Stimulated activated CD4-positive, alpha-beta T cell treated with anti-CD3 and anti-CD28 coated beads, Interleukin-15, amount 100 ng/mL, for 24 hours (primary cell): ENCODE measurements around the gene ABHD12.
"Not testable (repeated sequence)": the region's sequence is repeated elsewhere in the genome, so short reads cannot be mapped to it uniquely, and the experiment has no call there.

Experiments used
- DNase-seq: peaks from one replicate; pipeline ENCODE4 v3.0.0-alpha.2; 2020

Gene ABHD12

DNA sequence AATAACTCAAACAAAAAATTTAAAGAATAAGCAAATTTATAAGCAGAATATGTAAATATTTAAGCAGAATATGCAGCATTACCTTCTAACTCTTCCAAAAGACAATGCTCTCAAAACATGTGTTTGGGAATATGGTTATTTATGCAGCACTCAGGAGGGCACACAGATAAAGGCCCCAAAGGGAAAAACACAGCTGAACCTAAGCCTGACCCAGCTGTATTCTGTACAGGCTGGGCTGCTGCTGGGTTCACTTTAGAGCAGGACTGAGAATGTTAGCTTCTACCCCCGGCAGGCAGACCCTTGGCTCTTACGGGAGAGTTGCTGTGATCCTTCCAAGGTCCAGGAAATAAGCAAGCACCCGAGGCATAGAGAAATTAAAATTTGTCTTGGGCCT is 37.3 kb downstream of the ABHD12 start:
- no peak for DNase-seq

DNA sequence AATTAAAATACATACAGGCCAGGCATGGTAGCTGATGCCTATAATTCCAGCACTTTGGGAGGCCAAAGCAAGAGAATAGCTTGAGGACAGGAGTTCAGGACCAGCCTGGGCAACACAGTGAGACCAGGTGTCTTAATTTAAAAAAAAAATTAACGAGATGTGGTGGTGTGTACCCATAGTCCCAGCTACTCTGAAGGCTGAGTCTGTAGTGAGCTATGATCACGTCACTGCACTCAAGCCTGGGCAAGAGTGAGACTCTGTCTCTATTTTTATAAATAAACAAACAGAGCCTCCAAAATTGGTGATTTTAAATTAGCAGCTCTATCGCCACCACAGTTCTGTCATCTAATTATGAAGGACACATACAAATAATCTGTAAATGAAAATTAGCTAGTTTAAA is 37.9 kb downstream of the ABHD12 start:
- no peak for DNase-seq

DNA sequence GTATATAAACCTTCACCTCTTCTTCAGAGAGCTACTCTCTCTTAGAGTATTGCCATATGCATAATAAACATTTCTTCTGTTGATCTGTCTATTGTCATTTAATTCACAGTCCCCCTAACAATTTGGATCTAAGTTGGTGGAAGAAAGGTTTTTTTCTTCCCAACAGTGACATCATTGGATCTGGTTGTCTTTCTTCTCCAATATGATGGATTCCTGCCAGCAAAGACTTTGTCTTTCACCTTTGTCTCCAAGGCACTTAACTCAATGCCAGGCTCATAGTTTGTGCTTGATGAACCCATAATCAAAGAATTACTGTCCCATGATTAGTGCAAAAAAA is 39.6 kb downstream of the ABHD12 start:
- no peak for DNase-seq

DNA sequence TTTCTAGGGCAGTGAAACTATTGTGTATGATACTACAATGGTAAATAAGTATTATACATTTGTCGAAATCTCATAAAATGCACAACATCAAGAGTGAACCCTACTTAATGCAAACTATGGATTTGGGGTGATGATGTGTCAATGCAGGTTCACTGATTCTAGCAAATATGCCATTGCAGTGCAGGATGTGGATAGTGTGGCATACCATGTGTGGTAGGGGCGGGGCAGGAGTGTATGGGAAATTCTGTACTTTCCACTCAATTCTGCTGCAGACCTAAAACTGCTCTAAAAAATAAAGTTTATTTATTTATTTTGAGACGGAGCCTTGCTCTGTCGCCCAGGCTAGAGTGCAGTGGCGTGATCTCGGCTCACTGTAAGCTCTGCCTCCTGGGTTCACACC is 44.3 kb downstream of the ABHD12 start:
- DNase-seq: no peak

DNA sequence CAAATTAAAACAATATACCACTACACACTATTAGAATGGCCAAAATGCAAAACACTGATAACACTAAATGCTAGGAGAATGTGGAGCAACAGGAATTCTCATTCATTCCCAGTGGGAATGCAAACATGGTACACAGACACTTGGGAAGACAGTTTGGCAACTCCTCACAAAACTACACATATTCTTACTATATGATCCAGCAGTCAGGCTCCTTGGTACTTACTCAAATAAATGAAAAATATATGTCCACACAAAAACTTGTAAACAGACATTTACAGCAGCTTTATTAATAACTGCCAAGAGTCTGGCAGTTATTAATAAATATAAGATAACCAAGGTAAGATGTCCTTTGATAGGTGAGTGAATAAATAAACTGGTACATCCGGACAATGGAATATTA is 44.9 kb downstream of the ABHD12 start:
- no peak for DNase-seq

DNA sequence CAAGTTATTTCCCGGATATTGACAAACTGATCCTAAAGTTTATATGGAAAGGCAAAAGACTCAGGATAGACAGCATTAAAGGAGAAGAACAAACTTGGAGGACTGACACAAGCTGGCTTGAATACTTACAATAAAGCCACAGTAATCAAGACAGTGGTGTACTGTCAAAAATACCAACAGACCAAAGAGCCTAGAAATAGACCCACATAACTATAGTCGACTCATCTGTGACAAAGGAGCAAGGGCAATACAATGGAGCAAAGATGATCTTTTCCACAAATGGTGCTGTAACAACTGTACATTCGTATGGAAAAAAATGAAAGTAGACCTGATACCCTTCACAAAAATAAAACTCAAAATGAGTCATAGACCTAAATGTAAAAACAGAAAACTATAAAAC is 46.0 kb downstream of the ABHD12 start:
- DNase-seq: no peak

DNA sequence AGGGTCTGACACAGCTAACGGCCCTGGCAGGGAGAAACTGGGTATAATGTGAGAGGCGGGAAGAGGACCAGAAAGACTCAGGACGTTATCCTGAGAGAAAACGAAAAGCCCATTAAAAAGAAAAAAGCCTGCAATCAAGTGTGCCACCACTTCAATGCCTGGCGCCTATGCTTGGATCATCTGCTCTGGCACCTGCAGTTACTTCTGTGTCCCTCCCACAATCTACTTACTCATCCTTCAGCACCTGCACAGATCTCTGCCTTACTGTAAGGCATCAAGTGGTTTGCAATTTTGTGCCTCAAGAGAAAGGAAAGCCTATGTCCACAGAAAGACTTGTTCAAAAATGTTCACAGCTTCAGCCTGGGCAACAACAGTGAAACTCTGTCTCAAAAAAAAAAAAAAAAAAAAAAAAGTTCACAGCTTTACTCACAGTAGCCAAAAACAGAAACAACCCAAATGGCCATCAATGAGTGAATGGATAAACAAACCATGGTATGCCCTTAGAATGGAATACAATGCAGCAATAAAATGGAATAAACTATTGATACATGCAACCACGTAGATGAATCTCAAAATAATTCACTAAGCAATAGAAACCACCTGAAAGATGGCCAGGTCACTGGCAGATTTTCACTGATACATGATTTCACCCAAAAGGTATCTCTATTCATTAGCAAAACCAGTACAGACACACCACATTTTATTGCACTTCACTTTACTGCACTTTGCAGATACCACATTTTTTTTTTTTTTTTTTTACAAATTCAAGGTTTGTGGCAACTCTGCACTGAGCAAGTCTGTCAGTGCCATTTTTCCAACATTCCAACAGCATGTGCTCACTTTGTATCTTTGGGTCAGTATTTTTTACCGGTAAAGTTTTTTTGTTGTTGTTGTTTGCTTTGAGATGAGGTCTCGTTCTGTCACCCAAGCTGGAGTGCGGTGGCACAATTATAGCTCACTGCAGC is 48.6 kb downstream of the ABHD12 start:
- DNase-seq: no peak

DNA sequence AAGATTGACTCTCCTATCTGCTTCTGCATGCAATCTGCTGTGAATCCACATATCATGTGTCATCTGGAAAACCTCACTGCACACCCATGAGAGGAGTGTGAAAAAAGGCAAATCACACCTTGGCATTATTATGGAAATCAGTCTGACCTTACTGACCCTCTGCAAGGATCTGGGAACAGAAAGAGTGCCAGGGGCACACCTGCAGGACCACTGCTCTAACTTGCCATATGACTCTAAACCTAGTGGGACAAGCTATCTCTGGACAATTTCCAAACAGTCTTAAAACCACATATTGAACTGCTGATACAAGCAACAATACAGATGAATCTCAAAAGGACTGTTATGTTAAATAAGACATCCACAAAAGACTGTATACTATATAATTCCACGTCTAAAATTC is 50.3 kb downstream of the ABHD12 start:
- no peak for DNase-seq

DNA sequence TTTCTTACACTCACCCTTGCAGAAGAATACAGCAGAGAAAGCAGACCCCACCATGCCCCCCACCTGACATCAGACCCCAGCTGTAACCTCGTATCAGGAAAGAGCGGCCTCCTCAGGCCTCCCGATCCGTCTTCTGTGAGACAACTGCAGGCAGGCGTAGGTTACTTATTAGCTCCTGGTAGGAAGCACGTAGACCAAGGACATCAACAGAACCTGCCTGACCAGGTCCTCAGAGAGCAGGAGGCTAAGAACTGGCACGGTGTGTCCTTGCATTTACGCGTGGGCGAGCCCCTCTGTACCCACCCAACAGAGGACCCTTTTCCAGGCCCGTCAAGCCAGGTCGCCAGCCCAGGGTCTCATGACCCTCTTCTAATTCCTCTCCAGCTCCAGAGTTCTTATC is 51.0 kb downstream of the ABHD12 start:
- DNase-seq: no peak

DNA sequence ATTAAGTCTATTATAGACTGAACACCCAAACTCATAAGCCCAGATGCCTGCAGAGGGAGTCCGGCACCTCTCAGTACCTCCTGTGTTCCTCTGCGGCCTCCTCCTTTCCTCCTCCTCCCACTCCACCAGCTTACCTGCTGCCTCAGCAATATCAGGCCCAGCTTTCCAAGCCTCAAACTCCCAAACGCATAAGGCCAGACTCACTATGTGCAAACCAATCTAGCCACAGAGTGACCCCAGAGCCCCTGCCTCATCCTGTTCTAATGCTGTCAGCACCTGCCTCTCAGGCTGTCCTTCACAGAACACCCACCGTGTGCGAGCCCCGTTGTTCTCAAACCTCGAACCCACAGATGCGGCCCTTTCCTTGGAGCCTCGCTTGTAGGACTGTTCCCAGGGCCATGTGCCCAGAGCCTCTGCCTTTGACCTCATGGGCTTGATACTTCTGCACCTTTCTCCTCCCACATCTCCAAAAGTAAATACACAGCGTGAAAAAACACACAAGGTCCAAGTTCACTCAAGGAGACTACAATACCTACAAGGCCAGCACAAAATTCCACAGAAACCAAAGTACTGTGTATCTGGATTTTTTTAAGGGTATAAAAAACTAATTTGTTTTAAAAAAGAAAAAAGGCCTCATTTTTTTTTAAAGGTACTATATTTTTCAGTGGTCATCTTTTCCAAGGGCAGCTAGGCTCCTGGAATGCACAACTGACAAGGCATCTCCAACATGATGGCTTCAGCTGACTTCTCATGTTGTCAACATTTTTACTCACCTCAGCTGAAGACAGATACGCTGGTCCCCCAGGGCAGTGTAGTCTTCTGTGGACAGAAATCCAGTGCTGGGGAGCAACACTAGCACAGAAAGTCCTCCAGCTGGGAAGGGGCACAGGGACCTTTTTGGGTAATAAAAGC is 52.3 kb downstream of the ABHD12 start:
- no peak for DNase-seq

DNA sequence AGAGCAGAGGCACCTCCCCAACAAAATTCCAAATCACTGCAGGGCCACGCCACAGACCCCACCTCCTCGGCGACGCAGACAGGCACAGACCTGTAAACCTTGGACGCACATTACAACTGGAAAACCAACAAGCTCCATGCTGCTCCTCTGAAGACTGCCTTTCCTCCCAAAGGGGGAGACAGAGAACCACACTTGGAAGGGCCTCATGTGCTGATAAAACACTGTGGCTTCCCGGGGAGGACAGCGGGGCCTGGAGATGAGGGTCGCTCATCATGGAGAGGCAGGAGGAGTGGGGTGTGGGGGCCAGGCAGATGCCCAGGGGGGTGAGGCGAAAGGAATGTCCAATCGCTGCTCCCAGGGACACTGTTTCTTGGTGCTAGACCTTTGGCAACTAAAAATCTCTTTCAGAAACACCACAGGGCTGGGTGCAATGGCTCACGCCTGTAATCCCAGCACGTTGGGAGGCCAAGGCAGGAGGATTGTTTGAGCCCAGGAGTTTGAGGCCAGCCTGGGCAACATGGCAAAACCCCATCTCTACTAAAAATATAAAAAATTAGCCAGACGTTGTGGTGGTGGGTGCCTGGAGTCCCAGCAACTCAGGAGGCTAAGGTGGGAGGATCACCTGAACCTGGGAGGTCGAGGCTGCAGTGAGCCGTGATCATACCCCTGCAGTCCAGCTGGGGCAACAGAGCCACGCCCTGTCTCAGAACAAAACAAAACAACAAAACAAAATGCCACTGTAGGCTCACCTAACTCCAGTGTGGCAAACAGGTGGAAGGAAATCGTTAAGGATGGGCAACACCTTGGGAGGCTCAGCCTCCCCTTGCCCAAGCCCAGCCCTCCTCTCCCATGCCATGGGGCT is 53.8 kb downstream of the ABHD12 start:
- no peak for DNase-seq

DNA sequence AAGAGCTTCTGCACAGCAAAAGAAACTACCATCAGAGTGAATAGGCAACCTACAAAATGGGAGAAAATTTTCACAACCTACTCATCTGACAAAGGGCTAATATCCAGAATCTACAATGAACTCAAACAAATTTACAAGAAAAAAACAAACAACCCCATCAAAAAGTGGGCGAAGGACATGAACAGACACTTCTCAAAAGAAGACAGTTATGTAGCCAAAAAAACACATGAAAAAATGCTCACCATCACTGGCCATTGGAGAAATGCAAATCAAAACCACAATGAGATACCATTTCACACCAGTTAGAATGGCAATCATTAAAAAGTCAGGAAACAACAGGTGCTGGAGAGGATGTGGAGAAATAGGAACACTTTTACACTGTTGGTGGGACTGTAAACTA is 55.7 kb downstream of the ABHD12 start:
- DNase-seq: not testable (repeated sequence)

DNA sequence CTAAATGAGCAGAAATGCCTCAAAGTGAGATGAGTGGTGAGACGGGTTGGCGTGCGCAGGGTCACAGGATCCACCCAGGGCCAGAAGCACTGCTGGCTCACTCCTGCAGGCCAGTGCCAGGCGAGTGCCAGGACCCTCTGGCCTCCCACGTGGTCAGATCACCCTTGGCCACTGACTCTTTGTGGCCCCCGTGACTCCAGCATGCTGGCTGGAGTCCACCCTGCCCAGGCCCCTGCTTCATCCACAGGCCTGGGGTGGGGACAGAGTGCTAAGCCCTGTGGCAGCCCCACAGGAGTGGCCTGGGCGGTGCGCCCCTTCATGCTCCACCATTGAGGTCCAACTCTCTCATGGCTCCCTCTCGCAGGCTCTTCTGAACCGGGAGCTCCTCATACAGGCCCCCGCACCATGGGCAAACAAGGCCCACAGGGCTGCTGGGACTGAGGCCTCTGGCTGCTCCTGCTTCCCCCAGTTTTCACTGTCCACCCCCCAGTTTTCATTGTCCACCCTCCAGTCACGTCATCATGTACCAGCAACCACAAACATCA is 61.6 kb downstream of the ABHD12 start:
- no peak for DNase-seq

DNA sequence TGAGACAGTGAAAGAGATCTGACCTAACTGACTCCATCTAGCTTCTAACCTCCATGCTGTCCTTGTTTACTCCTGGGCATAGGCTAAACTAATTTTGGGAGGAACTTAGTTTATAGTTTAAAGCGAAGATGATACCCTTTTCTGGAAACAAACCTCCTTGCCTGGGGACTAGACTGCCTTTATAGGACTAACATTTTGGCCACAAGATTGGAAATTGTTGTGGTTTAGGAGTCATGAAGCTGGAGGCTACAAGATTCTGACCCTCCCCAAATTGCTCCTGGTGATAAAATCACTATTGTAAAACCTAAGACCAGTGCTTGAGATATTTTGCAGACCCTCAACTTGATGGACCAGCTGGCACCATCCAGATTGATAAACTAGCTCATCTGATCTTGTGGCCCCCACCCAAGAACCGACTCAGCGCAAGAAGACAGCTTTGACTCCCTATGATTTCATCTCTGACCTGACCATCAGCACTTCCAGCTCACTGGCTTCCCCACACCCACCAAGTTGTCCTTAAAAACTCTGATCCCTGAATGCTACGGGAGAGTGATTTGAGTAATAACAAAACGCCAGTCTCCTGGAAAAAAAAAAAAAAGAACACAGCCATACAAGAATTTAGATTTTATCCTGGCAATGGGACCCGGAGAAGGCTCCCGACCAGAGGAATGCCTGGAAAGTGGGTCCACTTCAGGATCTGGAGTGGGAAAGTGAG is 63.0 kb downstream of the ABHD12 start:
- no peak for DNase-seq

DNA sequence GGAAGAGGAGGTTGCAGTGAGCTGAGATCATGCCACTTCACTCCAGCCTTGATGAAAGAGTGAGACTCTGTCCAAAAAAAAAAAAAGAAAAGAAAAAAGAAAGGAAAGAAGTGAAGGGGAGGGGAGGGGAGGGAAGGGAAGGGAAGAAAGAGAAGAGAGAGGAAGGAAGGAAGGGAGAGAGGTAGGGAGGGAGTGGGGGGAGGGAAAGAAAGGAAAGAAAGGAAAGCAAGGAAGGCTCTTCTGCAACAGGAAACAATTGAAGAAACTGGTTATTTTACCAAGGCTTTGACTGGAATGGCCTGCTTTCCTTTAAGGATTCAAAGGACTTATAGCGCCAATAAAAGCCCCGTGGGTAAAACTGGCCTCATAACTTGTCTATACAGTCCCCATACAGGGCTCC is 64.6 kb downstream of the ABHD12 start:
- DNase-seq: no peak

DNA sequence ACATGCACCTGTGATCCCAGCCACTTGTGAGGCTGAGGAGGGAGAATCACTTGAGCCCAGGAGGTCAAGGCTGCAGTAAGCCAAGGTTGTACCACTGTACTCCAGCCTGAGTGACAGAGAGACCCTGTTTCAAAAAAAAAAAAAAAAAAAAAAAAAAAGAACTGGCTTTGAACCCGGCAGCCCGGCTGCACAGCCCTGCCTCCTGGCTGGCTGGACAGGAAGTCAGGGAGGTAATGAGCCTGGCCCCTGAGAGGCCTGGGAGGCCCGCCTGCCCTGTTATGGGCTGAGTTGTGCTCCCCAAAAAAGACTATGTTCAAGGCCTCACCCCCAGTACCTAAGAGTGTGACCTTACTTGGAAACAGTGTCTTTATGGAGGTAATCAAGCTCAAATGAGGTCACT is 65.6 kb downstream of the ABHD12 start:
- no peak for DNase-seq

DNA sequence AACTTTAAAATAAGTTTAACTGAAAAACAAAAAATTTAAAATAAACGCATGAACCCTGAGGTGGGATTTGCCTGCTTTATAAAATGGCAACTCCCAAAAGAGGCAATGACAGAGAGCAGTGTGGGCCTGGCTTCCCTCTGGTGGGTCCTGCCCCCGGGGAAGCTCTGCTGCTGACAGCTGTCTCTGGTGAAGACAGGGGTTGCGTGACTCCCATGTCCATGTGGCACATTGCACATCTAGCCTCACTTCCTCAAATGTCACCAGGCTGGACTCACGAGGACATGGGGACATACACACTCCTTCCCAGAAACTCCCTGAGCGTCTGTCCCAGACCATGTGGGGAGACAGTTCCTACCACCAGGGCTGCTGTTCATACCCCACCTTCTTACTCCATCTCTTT is 66.2 kb downstream of the ABHD12 start:
- no peak for DNase-seq

DNA sequence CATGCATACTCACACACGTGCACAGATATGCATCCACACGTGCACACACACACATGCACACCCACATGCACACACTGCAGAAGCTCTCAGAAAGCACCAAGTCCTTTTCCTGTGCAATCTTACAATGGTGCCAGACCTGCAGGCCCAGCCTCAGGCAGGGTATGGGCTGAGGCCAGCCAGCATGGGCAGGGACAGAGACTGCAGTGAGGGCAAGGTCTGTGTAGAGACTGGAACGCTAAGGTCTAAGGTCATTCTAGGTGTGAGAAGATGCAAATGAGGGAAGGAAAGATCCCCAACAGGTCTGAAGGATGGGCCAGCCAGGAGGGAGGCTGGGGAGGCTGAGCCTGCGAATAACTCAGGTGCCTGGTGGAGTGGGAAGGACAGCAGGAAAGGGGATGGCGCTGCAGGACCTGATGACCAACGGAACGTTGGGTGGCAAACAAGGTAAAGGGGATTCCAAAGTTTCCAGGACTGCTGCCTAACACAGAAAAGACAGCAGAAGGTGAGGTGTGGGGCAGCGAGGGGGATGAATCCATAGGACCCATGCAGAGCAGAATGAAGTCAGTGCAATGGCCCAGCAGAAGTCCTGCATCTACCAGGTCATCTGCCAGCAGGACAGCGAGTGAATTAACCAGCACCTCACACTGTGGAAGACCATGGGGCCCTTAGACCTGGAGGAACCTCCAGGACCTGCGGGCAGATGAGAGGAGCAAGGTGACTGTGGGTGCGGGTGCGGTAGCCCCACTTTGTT is 67.0 kb downstream of the ABHD12 start:
- no peak for DNase-seq

DNA sequence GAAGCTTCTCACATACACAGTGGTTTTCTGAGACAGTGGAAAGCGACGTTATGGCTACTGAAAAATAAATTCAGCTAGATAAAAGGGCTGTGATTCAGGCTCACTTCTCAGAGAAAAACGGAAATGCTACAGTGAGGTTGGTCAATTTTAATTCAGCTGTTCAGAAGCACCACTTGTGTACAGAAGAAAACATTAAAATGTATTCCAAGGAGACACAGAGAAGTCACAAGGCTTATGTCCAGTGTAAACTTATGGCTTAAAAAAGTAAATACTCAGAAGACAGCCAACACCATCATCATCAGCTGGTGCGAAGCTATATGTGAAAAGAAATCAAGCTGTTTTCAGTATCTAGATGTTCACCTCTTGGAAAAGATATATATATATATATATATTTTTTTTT is 68.6 kb downstream of the ABHD12 start:
- DNase-seq: no peak

DNA sequence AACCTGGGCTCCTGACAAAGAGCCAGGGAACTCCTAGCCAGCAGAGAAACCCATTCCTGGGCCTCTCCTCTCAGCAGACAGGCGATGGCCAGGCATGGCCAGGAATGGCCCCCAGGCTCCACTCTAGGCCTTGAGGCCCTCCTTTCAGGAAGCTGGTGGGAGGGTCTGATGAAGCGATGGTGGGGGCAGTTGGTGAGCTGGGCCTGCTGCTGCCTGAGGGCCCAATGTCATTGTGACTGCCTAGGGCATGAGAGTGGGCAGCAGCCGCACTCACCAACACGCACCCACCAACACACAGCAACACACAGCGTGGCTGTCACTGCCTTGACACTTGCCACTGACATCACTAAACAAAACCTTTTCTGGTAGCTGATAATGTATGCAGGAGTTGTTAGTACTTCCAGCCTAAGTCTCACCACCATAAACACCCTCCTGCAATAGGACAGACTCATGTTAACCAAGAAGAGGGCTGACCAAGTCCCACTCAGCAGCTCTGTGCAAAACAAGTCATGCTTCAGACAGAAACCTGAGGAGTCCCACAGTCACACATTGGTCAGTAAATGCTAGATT is 69.3 kb downstream of the ABHD12 start:
- DNase-seq: no peak
